T-cell (primary cell): ENCODE data around the gene RFX3. TPM values are rescaled to one million over a fixed set of nuclear protein-coding genes. Genes with fewer than 3 reads are reported as not detected.

ENCODE experiments used
- ATAC-seq, 4 experiments: fragments of 200-7000 bp in 3 of 4; fragments of 150-1000 bp in 1 of 4; cut with Tn5 transposase; replicated peaks in 1 of 4; 1 replicate in 3 of 4; 2 replicates in 1 of 4; pipeline ENCODE4 v1.10.0; 2021; ENCODE audit warnings: moderate library complexity in 3 of 4, mild to moderate bottlenecking in 2 of 4, moderate number of reproducible peaks in 1 of 4
- CTCF ChIA-PET, 2 donors: fragments of 300-600 bp; sonication (Branson Sonifier 250); formaldehyde crosslinking; loops; one replicate each; lab custom pipeline; 2022; ENCODE audit warnings: antibody characterized with exemption in 2 of 2; lab: Charles Lee
- POLR2A ChIA-PET, 2 donors: fragments of 300-600 bp; sonication (Branson Sonifier 250); formaldehyde crosslinking; loops; one replicate each; lab custom pipeline; 2022; ENCODE audit warnings: antibody characterized with exemption in 2 of 2; lab: Charles Lee
- DNase-seq, 35 experiments: peaks; one replicate each; pipeline versions ENCODE4 v3.0.0 to v3.0.0-alpha.2; 2013 to 2023
- H3K27ac ChIP-seq: one replicate; pipeline ENCODE4 v1.5.1; 2013; ENCODE audit warnings: low read length
- H3K27me3 ChIP-seq, 2 experiments: replicated peaks in 1 of 2; 1 replicate in 1 of 2; 2 replicates in 1 of 2; pipeline versions ENCODE4 v1.6.1 to v1.7.0; 2013; ENCODE audit warnings: low read length in 1 of 2, mixed read lengths in 1 of 2; ENCODE audit not compliant: control insufficient read depth in 2 of 2, insufficient read depth in 2 of 2; ENCODE audit errors: extremely low read depth in 1 of 2
- H3K36me3 ChIP-seq, 2 donors: 1 replicate in 1 of 2; 2 replicates in 1 of 2; pipeline versions ENCODE4 v1.6.1 to v1.7.0; 2013; ENCODE audit warnings: low read length in 1 of 2; ENCODE audit not compliant: control insufficient read depth in 2 of 2, insufficient read depth in 1 of 2; ENCODE audit errors: extremely low read depth in 1 of 2
- H3K4me1 ChIP-seq, 2 experiments: 1 replicate in 1 of 2; 2 replicates in 1 of 2; pipeline versions ENCODE4 v1.6.1 to v1.7.0; 2013; ENCODE audit warnings: low read length in 2 of 2, mixed read lengths in 1 of 2; ENCODE audit not compliant: insufficient read depth in 2 of 2, control insufficient read depth in 1 of 2; ENCODE audit errors: extremely low read depth in 1 of 2
- H3K4me3 ChIP-seq, 2 donors: 1 replicate in 1 of 2; 2 replicates in 1 of 2; pipeline versions ENCODE4 v1.5.1 to v1.7.0; 2013; ENCODE audit warnings: mild to moderate bottlenecking in 2 of 2, low read length in 1 of 2, moderate library complexity in 1 of 2; ENCODE audit not compliant: control insufficient read depth in 1 of 2; ENCODE audit errors: extremely low read depth in 1 of 2
- H3K9me3 ChIP-seq: 2 replicates; pipeline ENCODE4 v1.7.0; 2013
- H3K27ac Mint-ChIP-seq, 2 donors: one replicate each; pipeline ENCODE4 v1.8.0; 2020 to 2021; ENCODE audit warnings: mild to moderate bottlenecking in 2 of 2, mixed read lengths in 2 of 2
- H3K27me3 Mint-ChIP-seq, 2 donors: one replicate each; pipeline ENCODE4 v1.8.0; 2021 to 2022; ENCODE audit warnings: mixed read lengths in 2 of 2
- H3K36me3 Mint-ChIP-seq: one replicate; pipeline ENCODE4 v1.8.0; 2021; ENCODE audit warnings: mixed read lengths
- H3K4me1 Mint-ChIP-seq, 3 donors: one replicate each; pipeline ENCODE4 v1.8.0; 2020 to 2022; ENCODE audit warnings: mixed read lengths in 3 of 3, mild to moderate bottlenecking in 1 of 3
- H3K4me3 Mint-ChIP-seq, 3 donors: one replicate each; pipeline ENCODE4 v1.8.0; 2020 to 2022; ENCODE audit warnings: mild to moderate bottlenecking in 3 of 3, mixed read lengths in 3 of 3, moderate library complexity in 3 of 3
- H3K9me3 Mint-ChIP-seq, 3 donors: one replicate each; pipeline ENCODE4 v1.8.0; 2020 to 2022; ENCODE audit warnings: mixed read lengths in 3 of 3
- WGBS: methylation state at CpG from one replicate; pipeline ENCODE4 v1.1.5; 2013; ENCODE audit warnings: missing lambda C conversion rate; ENCODE audit not compliant: insufficient coverage; 5-methylcytosine and 5-hydroxymethylcytosine counted together
- total RNA-seq, 35 experiments: library from RNA in 6 of 35; stranded (reverse) in 6 of 35; fragments of 120-200 nt in 1 of 35; gene quantifications; one replicate each; pipeline versions ENCODE4 v1.2.1 to v1.2.4 and lab custom pipeline; 2013 to 2026

RFX3 gene
- total RNA-seq, 5 donors from 2014 or later (not counting 1 experiment from before 2014, with no cell fraction given), result 16.3 to 32.2 (median 20.5) TPM

DNA sequence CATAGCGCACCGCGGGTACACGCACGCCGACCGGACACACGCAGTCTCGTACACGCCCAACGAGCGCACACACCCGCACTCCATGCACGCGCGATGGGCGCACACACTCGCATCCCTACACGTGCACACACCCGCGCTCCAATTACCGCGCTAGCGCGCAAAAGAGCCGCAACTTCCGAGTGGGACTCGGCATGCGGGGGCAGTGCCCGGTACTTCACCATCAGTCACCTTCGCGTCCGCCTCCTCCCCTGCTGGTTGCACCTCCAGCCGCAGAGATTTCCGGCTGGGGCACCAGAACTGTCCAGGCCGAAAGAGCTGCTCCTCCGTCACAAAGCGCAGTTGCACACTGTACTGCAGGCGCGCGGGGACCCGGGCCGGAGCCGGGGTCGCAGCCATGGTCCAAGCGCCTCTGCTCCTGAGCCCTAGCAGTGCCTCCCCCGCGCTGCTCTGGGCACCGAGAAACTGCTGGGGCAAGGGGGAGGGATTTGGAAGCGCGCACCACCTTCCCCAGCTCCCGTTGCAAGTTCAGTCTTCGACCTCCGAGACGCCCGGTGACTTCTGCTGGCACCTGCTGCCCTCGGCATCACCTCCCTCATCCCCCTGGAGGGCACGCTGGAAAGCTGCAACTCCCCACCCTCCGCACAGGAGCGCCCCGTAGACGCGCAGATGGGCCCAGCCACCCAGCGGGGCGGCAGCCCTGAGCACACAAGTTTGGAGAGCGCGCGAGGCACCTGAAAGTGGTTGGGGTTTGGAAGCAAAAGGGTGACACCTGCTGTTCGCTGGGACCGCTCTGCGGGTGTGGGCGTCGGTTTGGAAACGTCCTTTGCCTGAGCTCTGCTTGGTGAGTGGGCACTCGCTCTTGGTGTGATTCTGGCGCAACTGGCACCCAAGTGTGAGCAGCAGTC, 344.5 kb downstream of the RFX3 start:
- Histone ChIP-seq H3K4me1 (peaks cover 0 to 12% of the 10 kb centered on the region in 2 experiments), H3K27ac (no peak overlapping the region), H3K9me3 (no peaks in the 10 kb centered on the region), H3K4me3 (peak overlapping the region in 1 of 2 donors; percentile 15), H3K27me3 (peaks cover 0 to 31% of the 10 kb centered on the region in 2 experiments), H3K36me3 (no peaks in the 10 kb centered on the region)
- no peaks in the 10 kb centered on the region for H3K9me3 Mint-ChIP-seq
- peaks cover 0 to 11% (median 10%) of the 10 kb centered on the region in 3 donors for H3K4me1 Mint-ChIP-seq
- ATAC-seq, result peak; percentile 20 to 63 (median 44)
- H3K36me3 Mint-ChIP-seq, result no peaks in the 10 kb centered on the region
- WGBS, result 5% methylated on average over 62 of the region's 76 CpGs
- H3K27ac Mint-ChIP-seq, result no peak overlapping the region
- ChIA-PET POLR2A (no interaction called here), CTCF (interaction anchor here in 1 of 2 donors (0.6 kb wide), 1 partner anchor 1059 kb away, joined by 3 read pairs; no protein-coding TSS in a partner anchor)
- H3K4me3 Mint-ChIP-seq, result peak overlapping the region; percentile 37 to 65 (median 42)
- peaks cover 41 to 46% of the 10 kb centered on the region in 2 donors for H3K27me3 Mint-ChIP-seq
- DNase-seq, result peak in 20 of 35 experiments; percentile 1 to 40 (median 8)

DNA sequence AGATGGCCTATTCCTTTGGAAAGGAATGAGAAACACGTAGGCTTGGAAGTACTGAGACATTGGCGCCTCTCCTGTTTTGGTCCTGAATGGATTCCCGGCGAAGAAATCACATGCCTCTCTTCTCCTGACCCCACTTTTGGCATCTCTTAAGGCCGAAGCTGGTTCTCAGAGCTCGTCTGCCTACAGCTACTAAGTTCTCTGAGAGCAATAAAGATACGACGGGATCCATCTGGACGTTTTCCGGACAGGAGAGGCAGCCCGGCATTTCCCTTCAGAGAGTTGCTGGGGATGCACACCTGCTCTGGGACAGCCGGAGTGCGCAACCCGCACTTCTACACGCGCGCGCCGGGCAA, 345.1 kb downstream of the RFX3 start:
- Histone ChIP-seq H3K27ac (no peak overlapping the region), H3K4me3 (no peak overlapping the region), H3K9me3 (no peaks in the 10 kb centered on the region), H3K27me3 (peaks cover 0 to 27% of the 10 kb centered on the region in 2 experiments), H3K4me1 (peaks cover 0 to 12% of the 10 kb centered on the region in 2 experiments), H3K36me3 (no peaks in the 10 kb centered on the region)
- no peak overlapping the region for H3K4me3 Mint-ChIP-seq
- ATAC-seq, result no peak
- H3K27me3 Mint-ChIP-seq, result peaks cover 43 to 44% of the 10 kb centered on the region in 2 donors
- peaks cover 0 to 11% (median 10%) of the 10 kb centered on the region in 3 donors for H3K4me1 Mint-ChIP-seq
- no peak for DNase-seq
- no peaks in the 10 kb centered on the region for H3K9me3 Mint-ChIP-seq
- no peaks in the 10 kb centered on the region for H3K36me3 Mint-ChIP-seq
- H3K27ac Mint-ChIP-seq, result no peak overlapping the region
- ChIA-PET POLR2A (no interaction called here), CTCF (no interaction called here)
- 40% methylated on average over 19 of the region's 19 CpGs for WGBS

DNA sequence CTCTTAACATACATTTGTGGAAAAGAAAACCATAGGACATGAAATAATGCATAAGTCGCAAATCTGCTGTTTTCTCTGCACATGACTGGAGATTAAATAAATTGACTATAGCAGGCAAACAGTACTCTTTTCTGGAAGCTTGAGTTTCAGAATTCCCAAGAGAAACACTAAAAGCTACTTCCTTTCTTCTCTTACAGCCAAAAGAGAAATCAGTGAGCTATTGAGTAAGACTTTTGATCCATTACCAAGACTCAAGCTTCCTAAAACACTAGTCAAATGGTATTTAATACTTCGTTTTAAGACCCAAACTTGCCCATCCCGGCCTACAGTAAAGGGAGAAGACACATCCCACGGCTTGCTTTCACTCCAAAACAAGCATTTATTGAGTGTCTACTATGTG, 346.1 kb downstream of the RFX3 start:
- no peak overlapping the region for H3K27ac ChIP-seq
- no peak overlapping the region for H3K27ac Mint-ChIP-seq
- ChIA-PET POLR2A (no interaction called here), CTCF (interaction anchor here in 1 of 2 donors (0.7 kb wide), 1 partner anchor 248 kb away, joined by 3 read pairs; no protein-coding TSS in a partner anchor)
- H3K4me1 ChIP-seq, result peaks cover 0 to 12% of the 10 kb centered on the region in 2 experiments
- DNase-seq, result no peak
- no peaks in the 10 kb centered on the region for H3K36me3 Mint-ChIP-seq
- H3K4me1 Mint-ChIP-seq, result peaks cover 0 to 11% (median 10%) of the 10 kb centered on the region in 3 donors
- no CpG with 5 or more reads among the region's 4 CpGs for WGBS
- no peak overlapping the region for H3K4me3 ChIP-seq
- H3K27me3 Mint-ChIP-seq, result peaks cover 44 to 46% of the 10 kb centered on the region in 2 donors
- no peak overlapping the region for H3K4me3 Mint-ChIP-seq
- no peaks in the 10 kb centered on the region for H3K36me3 ChIP-seq
- peaks cover 0 to 25% of the 10 kb centered on the region in 2 experiments for H3K27me3 ChIP-seq
- H3K9me3 Mint-ChIP-seq, result no peaks in the 10 kb centered on the region
- H3K9me3 ChIP-seq, result no peaks in the 10 kb centered on the region
- no peak for ATAC-seq

DNA sequence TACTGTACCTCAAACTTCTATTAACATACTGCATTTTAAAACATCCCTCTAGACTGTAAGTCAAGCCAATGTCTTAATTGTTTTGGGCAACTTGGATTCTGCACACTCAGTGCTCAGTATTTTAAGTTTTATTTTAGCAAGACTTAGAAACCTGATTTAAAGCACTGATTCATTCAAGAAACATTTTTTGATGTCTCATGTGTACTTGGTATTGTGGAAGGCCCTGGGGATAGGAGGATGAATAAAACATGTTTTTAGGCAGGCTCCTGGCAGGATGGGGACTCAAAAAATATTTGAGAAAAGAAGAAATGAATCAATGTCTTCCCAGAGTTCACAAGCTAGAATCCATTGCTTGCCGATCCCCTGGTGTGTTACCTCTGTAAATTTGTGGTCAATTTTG, 347.9 kb downstream of the RFX3 start:
- Mint-ChIP-seq H3K9me3 (no peaks in the 10 kb centered on the region), H3K4me3 (no peak overlapping the region), H3K27ac (no peak overlapping the region), H3K36me3 (no peaks in the 10 kb centered on the region), H3K4me1 (peaks cover 0 to 11% (median 10%) of the 10 kb centered on the region in 3 donors), H3K27me3 (peaks cover 42 to 43% of the 10 kb centered on the region in 2 donors)
- H3K9me3 ChIP-seq, result no peaks in the 10 kb centered on the region
- ChIA-PET POLR2A (no interaction called here), CTCF (no interaction called here)
- H3K27ac ChIP-seq, result no peak overlapping the region
- H3K4me1 ChIP-seq, result peaks cover 0 to 12% of the 10 kb centered on the region in 2 experiments
- H3K27me3 ChIP-seq, result peaks cover 0 to 21% of the 10 kb centered on the region in 2 experiments
- ATAC-seq, result no peak
- no peaks in the 10 kb centered on the region for H3K36me3 ChIP-seq
- no peak overlapping the region for H3K4me3 ChIP-seq
- no CpG with 5 or more reads among the region's 1 CpG for WGBS
- no peak for DNase-seq

DNA sequence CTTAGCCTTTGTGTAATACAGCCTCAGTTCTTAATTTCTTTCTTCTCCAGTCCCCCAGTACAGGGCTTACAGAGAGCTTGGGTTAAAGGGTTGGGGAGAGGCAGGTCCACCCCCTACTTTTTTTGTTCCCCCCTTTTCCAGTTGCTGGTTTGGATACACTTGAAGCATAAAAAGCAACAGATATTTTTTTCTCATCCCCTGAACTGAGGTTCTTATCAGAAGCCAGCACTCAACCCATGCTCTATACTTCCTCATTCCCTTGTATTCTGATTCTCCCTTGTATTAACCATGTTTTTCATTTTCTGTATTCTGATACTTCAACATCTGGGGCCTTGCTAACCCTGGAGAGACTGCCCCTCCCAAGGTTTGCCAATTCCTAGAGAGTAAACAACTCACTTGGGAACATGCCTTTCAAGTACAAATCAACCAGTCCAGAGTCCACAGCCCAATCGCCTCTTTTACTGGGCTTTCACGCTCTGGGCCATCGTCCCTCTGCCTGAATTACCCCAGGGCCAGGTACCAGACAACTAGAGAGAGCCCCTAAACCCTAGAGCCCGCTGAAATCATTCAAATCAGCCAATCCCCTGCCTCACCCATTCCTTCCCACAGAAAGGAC, 348.5 kb downstream of the RFX3 start:
- Mint-ChIP-seq H3K4me3 (no peak overlapping the region), H3K9me3 (no peaks in the 10 kb centered on the region), H3K27ac (no peak overlapping the region), H3K27me3 (peaks cover 38 to 40% of the 10 kb centered on the region in 2 donors), H3K36me3 (no peaks in the 10 kb centered on the region), H3K4me1 (peaks cover 0 to 10% (median 9%) of the 10 kb centered on the region in 3 donors)
- Histone ChIP-seq H3K9me3 (no peaks in the 10 kb centered on the region), H3K4me3 (no peak overlapping the region), H3K27me3 (peaks cover 0 to 21% of the 10 kb centered on the region in 2 experiments), H3K36me3 (no peaks in the 10 kb centered on the region), H3K4me1 (peaks cover 0 to 12% of the 10 kb centered on the region in 2 experiments), H3K27ac (no peak overlapping the region)
- DNase-seq, result no peak
- ChIA-PET CTCF (no interaction called here), POLR2A (no interaction called here)
- no peak for ATAC-seq
- 56% methylated on average over 4 of the region's 4 CpGs for WGBS

DNA sequence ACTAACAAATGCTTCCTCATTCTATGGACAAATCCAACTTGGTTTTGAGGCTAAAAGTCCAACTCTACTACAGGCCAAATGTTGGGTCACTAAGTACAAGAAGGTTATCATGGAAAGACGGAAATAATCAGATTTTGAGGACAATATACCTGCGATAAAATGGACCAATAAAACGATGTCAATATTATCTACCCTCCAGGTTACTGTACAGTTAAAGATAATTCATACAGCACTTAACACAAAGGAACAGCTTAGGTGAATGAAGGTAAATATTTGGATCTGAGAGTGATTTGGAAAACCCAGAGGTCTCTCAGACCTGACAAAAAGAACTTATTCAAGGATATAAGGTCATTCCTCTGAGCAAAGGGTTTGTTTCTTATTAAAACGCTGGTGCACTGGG, 352.4 kb downstream of the RFX3 start:
- no peak overlapping the region for H3K27ac ChIP-seq
- CTCF ChIA-PET, result no interaction called here
- POLR2A ChIA-PET, result interaction anchor here in 1 of 2 donors (0.6 kb wide), 1 partner anchor 63 kb away, joined by 3 read pairs; no protein-coding TSS in a partner anchor
- H3K27me3 Mint-ChIP-seq, result peaks cover 26 to 40% of the 10 kb centered on the region in 2 donors
- no peak overlapping the region for H3K4me3 Mint-ChIP-seq
- no peaks in the 10 kb centered on the region for H3K9me3 Mint-ChIP-seq
- DNase-seq, result no peak
- no peaks in the 10 kb centered on the region for H3K4me1 ChIP-seq
- H3K36me3 ChIP-seq, result no peaks in the 10 kb centered on the region
- H3K27ac Mint-ChIP-seq, result no peak overlapping the region
- H3K27me3 ChIP-seq, result peaks cover 0 to 2% of the 10 kb centered on the region in 2 experiments
- H3K4me1 Mint-ChIP-seq, result no peaks in the 10 kb centered on the region
- no peaks in the 10 kb centered on the region for H3K9me3 ChIP-seq
- no peak for ATAC-seq
- WGBS, result no CpG with 5 or more reads among the region's 4 CpGs
- H3K4me3 ChIP-seq, result no peak overlapping the region
- no peaks in the 10 kb centered on the region for H3K36me3 Mint-ChIP-seq
